ENCODE results near the gene ARF5. TPM values are rescaled to one million over a fixed set of nuclear protein-coding genes. Genes with fewer than 3 reads are reported as not detected.
"Not testable (repeated sequence)": the region's sequence is repeated elsewhere in the genome, so short reads cannot be mapped to it uniquely, and the experiment has no call there.

Gene ARF5
- total RNA-seq = 96.2 TPM
- long read RNA-seq, transcript ARF5-201 (6 exons, 1,103 nt) = major isoform, 129 of 139 reads
- long read RNA-seq, partial matches to known transcripts = 3 of 139 reads
- long read RNA-seq, other reads (novel, unspliced or antisense) = 4 of 139 reads

DNA sequence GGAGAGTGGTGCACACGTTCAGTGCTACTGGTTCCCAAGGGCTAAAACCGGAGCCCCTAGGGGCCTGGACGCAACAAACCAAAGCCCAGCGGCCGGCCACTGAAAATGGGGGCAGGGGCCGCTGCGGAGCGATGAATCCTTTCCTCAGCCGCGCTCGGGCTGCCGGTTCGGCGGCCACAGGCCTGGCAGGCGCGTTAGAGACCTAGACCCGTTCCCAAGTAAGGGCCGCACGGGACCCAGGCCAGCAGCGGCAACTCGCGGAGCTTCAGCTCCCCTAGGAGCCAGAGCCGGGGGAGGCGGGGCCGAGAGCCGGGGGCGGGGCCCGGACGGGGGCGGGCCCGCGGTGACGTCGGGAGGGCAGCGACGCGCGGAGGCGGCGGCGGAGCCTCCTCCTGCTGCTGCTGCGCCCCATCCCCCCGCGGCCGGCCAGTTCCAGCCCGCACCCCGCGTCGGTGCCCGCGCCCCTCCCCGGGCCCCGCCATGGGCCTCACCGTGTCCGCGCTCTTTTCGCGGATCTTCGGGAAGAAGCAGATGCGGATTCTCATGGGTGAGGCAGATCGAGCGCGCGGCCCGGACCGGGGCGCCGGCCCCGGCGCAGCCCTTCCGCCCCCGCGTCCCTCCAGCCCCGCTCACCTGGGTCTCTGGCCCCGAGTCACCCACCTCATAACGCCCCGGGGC, at the start of gene ARF5:
TSS of gene ARF5 (plus strand) at position 393 of the 678 bp plus-strand sequence. CDS start at position 481, 88 bp downstream.
- DNase-seq (ENCODE audit: low spot score) = peak; percentile 95

DNA sequence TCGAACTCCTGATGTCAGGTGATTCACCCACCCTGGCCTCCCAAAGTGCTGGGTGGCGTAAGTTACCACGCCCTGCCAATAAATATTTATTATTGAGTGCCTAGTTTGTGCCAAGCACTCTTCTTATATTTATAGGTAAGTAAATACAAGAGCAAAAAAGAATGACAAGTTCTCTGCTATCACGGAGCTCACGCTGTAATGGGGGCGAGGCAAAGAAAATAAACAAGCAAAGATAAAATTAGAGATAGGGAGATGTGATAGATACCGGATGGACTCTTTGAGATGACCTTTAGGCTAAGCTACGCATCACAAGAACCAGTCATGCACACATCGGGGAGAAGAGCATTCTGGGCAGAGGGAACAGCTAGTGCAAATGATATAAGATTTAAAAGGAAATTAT, 49.1 kb upstream of the ARF5 start:
- no peak for DNase-seq (ENCODE audit: low spot score)

DNA sequence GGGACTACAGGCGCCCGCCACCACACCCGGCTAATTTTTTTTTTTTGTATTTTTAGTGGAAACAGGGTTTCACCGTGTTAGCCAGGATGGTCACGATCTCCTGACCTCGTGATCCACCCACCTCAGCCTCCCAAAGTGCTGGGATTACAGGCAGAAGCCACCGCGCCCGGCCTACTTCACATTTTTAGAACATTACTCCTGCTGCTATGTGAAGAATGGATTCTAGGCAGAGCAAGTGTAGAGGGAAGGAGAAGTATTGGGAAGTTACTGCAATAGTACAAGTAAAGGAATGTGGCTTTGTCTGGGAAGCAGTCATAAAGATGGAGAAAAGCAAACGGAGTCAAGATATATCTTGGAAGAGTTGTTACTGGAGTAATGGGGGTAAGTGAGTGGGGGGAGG, 47.8 kb upstream of the ARF5 start:
- not testable (repeated sequence) for DNase-seq (ENCODE audit: low spot score)

DNA sequence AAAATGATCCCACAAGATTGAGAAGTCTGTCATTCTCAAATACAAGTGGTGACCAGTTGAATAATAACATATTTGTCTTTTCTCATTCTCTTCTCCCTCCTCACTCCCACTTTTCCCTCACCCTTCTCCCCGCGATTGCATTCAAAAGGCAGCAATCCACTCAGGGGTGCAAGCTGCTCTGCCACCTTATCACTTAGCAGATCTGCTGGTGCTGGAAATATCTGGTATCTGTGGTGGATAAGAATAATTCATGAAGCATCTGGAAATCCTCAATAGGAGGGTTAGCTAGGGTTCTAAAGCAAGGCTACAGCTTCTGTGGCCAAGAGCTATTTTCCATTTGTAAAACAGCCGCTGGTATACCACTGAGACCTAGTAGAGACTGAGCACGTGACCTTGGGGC, 46.7 kb upstream of the ARF5 start:
- DNase-seq (ENCODE audit: low spot score) = no peak

DNA sequence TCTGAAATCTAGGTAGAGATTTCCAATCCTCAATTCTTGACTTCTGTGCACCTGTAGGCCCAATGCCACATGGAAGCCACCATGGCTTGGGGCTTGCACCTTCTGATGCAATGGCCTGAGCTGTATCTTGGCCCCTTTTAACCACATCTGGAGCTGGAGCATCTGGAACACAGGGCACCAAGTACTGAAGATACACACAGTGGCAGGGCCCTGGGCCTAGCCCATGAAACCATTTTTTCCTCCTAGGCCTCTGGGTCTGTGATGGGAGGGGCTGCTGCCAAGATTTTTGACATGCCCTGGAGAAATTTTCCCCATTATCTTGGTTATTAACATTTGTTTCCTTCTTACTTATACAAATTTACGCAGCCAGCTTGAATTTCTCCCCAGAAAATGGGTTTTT, 41.9 kb upstream of the ARF5 start:
- no peak for DNase-seq (ENCODE audit: low spot score)

DNA sequence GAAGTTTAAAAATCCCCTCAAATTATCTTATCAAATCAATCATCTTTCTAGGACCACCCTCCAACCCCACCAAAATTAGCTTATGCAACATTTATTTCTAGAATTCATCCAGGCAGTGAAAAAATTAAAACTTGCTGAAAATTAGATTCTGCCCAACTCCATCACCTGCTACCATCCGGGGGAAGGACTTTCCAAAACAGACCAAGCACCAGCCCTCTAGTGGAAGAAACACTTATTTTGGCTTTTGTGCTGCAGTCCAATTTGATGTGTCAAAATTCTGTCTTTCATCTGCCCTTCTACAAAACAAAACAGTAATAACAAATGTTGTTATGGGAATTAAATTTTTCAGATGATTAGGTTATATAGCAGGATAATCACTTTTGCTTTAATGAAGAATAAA, 38.0 kb upstream of the ARF5 start:
- no peak for DNase-seq (ENCODE audit: low spot score)

DNA sequence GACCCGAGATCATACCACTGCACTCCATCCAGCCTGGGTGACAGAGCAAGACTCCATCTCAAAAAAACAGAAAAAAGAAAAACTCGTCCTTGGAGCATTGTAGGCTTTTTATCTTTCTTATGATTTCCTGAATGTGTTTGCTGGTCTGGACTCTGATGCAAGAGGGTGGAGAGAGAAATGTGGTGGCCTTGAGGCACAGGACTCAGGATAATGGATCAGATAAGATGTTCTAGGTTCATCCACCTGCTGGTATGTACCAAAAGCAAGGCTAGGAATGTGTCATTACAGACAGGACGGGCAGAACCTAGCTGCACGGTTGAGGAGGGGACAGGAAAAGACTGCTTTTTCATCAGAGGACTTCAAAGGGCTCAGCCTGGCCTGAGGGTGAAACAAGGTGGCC, 36.3 kb upstream of the ARF5 start:
- no peak for DNase-seq (ENCODE audit: low spot score)

DNA sequence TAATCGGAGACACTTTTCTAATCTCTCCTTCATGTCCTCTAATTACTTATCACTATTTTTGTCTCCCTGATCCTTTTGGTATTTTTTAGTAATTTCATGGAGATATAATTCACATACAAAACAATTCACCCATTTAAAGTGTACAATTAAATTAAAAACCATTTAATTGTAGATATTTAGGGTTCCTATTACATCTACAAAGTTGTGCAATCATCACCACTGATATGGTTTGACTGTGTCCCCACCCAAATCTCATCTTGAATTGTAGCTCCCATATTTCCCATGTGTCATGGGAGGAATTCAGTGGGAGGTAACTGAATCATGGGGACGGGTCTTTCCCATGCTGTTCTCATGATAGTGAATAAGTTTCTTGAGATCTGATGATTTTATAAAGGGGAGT, 31.8 kb upstream of the ARF5 start:
- no peak for DNase-seq (ENCODE audit: low spot score)

DNA sequence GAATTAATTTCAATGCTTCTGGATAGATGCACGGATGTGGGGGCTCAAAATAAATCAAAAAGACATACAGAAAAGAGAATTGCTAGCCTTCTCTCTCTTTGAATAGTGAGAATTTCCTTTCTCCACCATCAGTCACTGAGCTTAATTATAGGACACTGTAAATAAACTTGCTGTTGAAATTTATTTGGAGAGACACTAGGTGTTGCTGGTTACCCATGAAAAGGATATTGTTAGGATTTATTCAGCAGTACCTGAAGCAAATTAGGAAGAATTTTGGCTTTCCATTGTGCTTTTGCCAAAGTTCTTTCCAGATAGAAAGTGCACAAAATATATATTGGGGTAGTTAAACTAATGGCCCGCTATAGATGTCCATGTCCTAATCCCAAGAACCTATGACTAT, 30.4 kb upstream of the ARF5 start:
- no peak for DNase-seq (ENCODE audit: low spot score)

DNA sequence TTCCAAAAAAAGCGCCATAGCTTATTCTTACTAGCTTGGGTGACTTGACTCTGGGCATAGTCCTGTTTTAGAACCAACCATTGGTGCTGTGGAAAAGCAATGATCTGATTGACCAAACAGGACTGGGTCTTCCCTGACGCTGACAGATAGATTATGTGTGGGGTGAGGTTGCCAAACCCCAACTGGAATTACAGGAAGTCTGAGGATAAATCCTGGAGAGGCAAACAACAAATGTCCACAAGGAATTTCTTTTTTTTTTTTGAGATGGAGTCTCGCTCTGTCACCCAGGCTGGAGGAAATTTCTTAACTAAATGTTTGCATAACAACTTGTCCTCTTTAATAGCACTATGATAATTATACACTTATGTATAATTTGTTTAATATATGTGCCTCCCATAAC, 22.0 kb upstream of the ARF5 start:
- no peak for DNase-seq (ENCODE audit: low spot score)

DNA sequence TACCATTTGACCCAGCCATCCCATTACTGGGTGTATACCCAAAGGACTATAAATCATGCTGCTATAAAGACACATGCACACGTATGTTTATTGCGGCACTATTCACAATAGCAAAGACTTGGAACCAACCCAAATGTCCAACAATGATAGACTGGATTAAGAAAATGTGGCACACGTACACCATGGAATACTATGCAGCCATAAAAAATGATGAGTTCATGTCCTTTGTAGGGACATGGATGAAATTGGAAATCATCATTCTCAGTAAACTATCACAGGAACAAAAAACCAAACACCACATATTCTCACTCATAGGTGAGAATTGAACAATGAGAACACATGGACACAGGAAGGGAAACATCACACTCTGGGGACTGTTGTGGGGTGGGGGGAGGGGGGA, 20.2 kb upstream of the ARF5 start:
- not testable (repeated sequence) for DNase-seq (ENCODE audit: low spot score)

DNA sequence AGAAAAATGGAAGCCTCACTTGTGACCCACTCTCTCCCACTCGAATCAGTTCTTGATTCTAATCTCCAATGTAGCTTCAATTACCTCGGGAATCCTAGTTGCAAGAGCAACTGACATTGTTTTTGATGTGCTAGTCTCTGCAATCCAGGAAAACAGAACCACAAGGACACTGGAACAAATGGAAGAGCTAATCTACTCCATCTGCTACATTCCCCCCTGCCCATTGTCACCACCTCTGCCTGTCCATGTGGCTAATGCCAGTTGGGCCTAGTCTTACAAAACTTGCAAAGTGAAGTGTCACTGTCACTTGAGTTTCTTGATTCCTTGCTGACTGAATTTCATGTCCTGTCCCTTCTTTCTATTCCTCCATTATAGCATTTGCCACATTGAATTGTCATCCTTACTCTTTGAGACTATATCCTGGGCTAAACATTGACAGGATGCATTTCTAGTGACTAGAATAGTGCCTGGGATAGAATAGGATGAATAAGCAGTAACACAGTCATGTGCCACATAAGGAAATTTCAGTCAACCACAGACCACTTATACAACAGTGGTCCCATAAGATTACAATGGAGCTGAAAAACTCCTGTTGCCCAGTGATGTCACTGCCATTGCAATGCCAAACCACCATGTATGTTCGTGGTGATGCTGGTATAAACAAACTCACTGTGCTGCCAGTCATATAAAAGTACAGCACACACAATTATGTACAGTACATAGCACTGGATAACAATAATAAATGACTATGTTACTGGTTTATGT, 16.3 kb upstream of the ARF5 start:
- no peak for DNase-seq (ENCODE audit: low spot score)

DNA sequence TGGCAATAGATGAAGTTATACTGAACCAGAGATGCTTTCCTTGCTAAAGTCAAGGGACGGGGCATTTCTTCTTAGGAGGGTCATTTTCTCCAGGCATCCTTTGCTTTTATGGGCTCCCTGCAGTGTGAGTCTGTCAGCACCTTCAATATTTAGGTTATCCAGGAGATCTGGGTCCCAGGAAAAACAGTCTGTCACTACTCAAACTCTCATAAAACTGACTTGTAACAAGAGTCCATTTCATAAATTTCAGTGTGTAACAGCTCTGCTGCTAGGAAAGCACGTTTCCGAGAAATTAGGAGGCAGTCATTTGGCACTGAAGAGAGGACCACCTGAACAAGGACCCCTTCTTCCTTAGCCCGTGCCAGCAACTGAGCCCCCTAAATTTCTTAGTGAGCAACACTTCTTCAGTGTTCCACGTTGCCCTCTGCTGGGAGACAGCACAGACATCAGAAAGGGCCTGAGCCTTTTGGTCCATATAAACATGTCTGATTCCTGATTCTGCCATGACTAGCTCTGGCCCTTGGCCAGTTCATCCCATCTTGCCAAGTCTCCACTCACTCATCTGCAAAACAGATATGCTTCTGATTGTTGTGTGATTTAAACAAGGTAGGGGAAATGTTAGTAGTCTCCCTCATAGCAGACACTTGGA, 10.1 kb upstream of the ARF5 start:
- no peak for DNase-seq (ENCODE audit: low spot score)

DNA sequence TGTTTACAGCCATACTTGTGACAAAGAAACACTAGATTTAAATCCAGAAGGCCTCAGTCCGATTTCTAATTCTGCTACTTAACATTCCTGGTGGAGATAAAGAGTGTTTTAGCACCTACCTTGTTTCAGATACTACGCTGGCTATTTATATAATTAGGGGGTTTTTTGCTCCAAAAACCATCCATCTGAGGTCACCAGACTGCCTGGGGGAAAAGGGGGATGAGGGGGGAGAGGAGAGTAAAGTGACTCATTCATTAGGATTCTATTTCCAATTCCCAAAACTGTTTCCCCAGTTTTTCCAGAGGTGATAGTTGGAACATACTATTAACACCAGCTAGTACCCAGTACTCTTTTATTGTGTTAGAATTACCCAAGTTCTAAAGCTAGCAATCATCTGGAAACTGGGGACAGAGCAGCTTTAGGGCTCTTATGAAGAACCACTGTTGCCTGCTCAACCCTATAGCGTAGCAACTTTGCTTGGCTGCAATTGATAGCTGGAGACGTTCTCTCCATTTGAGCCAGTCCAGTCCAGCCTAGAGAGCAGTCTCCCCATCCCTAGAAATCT, 9.4 kb upstream of the ARF5 start:
- DNase-seq (ENCODE audit: low spot score) = no peak

DNA sequence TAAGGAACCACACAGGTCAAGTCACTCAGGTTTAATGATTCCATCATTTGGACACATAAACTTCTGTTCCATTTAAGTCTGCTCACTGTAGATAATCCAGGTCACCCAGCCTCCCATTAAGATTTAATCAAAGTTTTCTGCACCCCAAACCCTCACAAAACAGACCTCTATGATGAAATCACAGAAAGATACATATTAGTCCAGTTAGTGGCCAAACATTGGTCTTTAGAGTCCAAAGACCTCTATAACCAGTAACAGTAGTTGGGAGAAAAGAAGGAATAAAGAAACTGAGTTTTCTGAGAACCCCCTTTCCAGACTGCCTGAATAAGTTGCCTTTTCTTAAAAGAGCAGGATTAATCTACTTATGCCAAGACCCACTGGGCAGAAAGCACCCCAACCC, 7.6 kb upstream of the ARF5 start:
- no peak for DNase-seq (ENCODE audit: low spot score)

DNA sequence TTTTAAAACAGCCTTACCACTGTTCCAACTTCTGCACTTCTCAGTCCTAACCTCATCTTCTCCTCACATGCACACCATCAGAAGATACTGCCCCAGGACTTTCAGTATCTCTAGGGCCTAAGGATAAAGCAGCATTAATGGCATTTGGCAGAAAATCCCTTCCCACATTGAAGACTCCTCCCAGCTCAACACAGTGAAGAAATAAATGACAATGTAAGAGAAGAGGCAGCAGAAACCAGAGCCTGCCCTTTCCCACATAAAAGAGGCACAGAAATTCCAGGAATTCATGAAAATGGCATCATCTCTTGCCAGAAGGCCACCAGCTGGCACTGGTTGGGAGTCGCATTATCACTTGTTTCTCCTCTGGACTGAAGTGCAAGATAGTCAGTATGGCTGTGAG, 6.5 kb upstream of the ARF5 start:
- DNase-seq (ENCODE audit: low spot score) = no peak

DNA sequence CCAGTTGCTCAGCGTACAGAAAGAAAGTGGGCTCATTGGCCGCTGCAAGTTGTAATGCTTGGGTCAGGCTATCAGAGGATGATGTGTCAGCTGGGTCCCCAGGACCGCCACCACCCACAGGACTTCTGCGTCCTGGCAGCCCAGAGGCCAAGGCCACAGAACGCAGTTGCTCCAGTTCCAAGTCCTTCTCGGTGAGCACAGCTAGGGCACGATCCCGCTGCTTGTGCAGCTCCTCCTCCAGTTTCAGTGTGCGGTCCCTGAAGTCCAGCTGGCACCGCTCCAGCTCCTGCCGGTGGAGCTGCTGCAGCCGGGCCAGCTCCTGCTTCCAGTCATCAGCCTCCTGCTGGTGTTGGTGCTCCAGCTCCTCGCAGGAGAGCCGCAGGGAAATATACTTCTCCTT, 5.8 kb upstream of the ARF5 start:
- DNase-seq (ENCODE audit: low spot score) = no peak

DNA sequence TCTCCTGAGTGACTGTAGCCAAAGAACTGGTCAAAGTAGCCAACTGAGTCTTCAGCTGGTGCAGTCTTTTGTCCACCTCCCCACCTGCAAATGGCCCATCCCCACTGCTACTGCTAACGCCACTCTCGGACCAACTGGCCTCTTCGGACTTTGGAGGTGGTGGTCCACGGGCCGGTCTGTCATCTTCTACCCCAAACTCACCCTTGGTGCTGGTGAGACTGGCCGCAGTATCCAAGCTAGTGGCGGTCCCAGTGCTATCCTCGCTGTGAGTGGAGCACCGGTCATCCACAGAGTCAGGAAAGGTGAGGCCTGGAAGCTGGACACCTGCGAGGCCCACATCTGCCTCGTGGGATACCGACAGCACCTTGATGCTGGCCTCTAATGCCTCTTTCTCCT, 3.6 kb upstream of the ARF5 start:
- no peak for DNase-seq (ENCODE audit: low spot score)

DNA sequence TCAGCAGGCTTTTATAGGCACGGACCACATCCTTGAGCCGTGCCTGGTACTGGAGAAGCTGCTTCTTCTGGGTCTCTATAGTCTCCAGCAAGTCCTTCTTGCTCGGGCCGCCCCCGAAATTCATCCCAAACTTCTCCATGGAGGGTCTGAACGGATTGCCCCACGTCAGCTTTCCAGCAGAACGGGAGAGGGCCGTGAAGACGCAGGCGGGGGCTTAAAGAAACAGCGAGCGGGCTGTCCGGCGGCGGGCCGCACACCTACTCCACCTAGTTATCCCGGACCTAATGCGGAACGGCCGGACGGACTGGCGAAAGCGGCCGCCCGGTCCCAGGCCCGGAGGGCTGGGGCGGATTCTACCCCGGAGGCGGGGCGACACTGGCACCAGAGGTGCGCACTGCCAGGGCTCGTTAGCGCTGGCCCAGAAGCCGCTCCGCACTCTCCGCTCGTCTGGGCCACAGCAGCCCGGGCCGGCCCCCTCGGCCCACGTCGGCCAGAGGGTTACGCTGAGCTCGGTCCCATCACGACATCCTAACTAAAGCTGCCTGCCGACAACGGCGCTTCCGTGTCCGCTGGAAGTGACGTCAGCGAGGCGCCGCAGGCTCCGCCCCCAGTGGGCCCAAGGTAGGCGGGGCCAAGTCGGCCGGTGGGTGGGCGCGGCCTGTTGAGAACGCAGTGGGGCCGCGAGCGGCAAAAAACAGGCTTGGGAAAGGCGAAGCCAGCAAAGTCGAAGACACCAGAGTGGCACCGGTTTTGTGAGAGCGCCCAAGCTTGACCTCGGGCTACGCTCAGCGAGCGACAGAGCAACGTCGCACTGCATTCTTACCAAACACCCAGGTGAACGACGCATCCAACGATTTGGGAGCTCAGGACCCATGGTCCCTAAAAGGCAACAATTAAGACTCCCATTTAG, 2.9 kb upstream of the ARF5 start, which contains the start of gene GCC1:
TSS of gene GCC1 (minus strand) at position 553 of the 910 bp plus-strand sequence. CDS start at position 139, 414 bp downstream.
- peak; percentile 98 for DNase-seq (ENCODE audit: low spot score)

DNA sequence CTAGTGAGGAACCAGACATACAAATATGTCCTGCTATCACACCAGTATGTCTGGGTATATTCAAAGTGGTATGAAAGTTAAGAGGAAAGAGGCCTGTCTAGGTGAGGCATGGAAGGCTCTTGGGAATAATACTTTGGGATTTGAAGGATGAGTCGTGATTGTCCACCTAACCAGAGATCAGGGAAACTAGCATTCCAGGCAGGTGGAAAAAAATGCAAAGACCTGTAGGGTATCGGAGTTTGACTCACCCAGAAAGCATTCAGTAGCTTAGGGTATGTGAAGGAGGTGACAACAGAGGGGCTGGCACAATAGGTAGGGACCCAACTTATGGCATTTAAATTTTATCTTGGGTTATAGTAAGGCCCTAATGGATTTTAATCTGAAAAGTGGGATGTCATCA, 1.9 kb upstream of the ARF5 start:
- DNase-seq (ENCODE audit: low spot score) = no peak

DNA sequence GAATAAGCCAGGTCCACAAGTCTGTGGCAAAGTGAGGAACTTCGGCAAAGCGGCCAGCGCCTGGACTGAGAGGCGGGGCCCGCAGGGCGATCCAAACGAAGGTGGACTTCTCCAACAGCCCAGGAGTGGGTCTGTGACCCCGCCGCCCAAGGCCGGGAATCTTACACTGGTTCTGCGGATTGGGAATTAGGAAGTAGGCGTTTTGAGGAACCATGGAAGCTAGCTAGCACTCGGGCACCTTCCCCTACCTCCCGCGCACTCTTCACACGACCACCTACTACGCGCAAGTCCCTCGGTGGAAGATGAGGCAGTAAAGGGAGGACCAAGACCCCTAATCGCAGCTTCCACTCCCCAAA, 570 bp upstream of the ARF5 start:
- no peak for DNase-seq (ENCODE audit: low spot score)

All from mesenteric fat pad (tissue), 1 donor.